NCI-H2227 (cell line): ENCODE results near the gene ZSWIM4.

Experiments
- DNase-seq: peaks from one replicate; lab custom pipeline; 2025; ENCODE audit not compliant: unreplicated experiment; lab: John Stamatoyannopoulos, UW

The ZSWIM4 gene

DNA sequence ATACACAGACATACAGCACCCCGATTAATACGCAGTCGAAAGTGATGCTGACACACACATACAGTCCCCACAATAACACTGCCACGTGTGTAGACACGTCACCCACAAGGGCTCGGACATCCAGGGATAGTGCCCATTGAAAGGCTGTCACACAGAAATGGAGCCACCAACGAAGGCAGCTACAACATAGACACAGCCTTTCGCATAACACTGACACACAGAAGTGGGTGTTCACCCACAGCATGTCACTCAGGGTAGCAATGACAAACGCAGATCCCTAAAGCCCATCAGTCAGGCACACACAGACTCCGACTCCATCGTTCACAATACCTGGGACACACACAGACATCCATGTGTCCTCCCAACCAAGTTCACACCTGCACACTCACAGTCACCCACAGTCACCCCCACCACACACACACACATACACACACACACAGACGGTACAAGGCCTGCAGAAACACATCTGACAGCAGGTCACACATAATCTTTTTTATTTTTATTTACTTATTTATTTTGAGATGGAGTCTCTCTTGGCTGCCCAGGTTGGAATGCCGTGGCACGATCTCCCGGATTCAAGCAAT, 71.3 kb downstream of the ZSWIM4 start:
- DNase-seq = no peak

DNA sequence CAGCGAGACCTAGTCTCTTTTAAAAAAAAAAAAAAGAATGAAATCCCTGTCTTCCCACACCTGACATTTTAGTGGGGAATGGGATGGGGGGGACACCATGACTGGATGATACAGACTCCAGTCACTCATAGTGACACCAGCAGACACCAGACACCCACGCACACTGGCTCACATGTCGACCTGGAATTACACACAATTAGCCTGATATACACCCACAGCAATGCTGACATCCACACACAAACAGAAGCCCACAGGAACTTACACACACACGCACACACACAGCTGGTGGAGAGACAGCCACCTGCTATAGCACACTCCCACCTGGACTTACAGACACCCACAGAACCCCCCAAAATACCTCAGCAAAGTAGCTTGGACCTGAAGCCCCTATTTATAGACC, 73.4 kb downstream of the ZSWIM4 start:
- DNase-seq = no peak

DNA sequence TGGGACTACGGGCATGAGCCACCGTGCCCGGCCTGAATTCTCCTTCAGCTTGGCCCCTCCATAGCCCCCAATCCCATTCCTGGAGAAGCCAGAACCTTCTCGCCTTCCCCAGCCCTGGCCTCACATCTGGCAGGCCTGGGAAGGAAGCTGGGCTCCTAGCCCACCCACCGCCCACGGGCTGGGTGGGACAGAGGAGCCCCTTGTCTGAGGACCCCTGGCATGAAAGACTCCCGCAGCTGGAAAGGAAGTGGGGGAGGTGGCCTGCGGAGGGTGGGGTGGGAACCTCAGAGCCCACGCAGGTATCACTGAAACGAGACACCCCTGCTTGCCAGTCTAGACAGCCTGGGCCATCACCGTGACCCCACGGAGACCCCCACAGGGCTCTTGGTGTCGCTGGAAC, 74.0 kb downstream of the ZSWIM4 start:
- DNase-seq = no peak

DNA sequence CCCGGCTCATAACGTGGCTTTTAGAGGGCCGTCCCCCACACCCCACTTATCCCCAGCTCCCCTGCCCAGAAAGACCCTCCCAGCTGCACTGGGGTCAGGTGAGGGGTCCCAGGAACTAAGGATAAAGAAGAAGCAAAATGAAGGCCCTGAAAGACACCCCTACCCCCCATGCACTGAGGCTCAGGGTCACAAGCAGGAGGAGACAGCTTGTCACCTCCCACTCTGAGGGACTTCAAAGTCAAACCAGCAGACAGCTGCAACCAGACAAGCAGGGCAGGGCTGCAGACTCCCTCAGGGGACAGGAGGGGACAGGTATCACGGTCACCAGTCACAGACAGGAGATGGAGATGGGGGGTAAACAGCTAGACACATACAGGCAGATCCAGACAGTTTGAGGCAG, 75.6 kb downstream of the ZSWIM4 start:
- no peak for DNase-seq

DNA sequence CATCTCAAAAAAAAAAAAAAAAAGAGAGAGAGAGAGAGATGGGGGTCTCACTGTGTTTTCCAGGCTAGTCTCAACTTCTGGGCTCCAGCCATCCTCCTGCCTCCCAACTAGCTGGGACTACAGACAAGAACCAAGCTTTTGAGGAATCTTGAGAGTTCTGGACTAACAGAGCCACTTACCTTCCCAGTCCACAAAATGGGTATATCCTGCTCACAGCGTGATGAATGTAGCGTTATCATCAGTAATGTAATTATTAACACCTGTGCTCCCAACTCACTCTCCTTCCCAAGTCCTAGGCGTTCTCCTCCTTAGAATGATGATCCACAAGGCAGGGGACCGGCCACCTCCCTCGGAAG, 77.1 kb downstream of the ZSWIM4 start:
- no peak for DNase-seq

DNA sequence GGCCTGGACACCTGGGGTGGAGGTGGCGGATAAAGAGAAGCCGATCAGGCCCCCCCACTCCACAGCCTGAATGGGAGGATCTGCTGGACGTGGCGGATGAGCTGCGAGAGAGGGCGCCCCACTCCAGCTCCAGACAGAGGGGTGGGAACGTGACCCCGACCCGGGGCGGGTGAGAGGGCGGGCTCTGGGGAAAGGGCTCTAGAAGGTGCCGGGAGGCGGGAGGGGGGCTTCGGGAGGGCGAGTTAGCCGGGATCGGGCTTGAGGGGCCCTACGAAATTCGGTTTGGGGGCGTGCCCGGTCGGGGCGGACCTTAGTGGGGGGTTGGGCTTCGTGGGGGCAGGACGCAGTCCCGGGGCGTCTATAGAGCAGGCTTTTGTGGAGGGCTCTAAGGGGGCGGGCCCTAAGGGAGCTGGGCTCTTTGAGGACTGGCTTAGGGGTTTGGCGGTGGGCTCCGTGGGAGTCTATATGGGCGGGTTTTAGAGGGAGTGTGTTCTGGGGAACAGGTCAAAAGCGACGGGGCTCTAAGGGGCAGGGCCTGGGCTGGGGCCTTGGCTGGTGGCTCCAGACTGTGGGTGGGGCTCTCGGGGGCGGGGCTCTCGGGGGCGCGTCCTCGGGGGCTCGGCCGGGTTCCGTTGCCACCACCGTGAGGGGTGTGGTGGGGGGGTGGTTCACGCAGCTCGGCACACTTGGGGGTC, 77.6 kb downstream of the ZSWIM4 start:
- no peak for DNase-seq

DNA sequence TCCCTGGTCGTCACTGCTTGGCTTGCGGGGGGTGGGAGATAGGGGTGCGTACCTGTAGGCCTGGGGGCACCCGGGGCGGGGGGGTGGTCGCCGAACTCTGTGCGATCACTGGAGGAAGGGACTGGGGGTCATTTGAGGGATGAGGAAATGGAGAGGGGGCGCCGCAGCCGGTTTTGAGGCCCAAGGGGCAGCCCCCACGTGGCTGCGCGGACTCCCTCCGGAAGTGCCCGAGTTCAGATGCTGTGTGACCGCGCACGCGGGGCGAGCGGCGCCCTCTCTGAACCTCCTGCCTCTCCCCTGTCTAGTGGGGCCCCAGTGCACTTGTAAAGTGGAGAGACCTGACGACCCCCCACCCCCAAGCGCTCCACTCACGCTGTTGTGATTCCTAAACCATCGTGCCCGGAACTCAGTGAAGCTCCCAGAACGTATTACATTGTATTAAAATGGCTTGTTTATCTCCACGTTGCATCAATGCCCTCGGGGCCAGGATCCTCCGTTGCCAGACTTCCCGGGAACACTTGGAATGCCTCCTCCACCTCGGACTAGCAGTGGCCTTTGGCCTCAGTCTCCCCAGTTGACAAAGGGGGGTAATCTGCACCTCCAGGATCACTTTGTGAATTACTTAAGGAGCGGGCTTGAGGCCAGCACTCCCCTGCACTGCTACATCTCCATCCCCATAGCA, 78.7 kb downstream of the ZSWIM4 start:
- no peak for DNase-seq

DNA sequence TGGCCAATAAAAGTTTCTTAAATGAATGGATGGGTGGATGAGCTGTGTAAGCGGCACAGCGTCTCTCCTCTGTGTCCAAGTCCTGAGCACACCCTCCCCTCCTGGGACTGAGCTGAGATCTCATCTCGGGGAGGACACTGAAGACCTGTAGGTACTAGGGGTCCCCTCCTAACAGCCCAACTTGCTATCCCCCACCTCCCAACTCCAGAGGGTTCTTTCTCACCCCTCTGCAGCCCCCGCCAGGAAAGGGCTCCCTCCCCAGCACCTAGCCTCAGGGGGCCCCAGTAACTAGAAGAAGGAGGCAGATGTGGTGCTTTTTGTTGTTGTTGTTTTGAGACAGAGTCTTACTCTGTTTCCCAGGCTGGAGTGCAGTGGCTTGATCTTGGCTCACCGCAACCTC, 80.6 kb downstream of the ZSWIM4 start:
- no peak for DNase-seq

DNA sequence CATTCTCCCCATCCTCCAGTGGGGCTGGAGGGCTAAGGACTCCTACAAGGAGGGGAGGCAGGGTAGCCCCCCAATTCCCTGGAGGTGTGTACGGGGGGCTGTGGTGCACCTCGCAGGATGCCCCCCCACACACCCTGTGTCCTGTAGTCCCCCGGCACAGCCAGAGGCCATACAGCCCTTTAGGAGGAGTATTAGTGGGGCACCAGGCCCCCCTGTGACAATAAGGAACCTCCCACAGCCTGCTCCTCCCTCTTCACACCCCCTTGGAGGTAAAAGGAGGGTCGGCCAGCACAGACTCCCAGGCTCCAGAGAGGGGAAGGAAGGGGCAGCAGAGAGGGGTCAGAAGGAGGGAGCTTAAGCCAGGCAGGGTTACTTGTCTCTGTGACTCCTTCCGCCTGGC, 81.6 kb downstream of the ZSWIM4 start, which contains the start of gene NANOS3:
Gene NANOS3 (plus strand): TSS at position 301 of the 400 bp plus-strand sequence. CDS start 115 bp downstream, outside the sequence.
- no peak for DNase-seq

DNA sequence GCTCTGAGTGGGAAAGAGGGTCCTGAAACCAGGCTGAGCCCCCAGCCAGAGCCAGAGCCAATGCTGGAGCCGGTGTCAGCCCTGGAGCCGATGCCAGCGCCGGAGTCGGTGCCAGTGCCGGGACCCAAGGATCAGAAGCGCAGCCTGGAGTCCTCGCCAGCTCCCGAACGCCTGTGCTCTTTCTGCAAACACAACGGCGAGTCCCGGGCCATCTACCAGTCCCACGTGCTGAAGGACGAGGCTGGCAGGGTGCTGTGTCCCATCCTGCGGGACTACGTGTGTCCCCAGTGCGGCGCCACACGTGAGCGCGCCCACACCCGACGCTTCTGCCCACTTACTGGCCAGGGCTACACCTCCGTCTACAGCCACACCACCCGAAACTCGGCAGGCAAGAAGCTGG, 82.1 kb downstream of the ZSWIM4 start:
- no peak for DNase-seq

DNA sequence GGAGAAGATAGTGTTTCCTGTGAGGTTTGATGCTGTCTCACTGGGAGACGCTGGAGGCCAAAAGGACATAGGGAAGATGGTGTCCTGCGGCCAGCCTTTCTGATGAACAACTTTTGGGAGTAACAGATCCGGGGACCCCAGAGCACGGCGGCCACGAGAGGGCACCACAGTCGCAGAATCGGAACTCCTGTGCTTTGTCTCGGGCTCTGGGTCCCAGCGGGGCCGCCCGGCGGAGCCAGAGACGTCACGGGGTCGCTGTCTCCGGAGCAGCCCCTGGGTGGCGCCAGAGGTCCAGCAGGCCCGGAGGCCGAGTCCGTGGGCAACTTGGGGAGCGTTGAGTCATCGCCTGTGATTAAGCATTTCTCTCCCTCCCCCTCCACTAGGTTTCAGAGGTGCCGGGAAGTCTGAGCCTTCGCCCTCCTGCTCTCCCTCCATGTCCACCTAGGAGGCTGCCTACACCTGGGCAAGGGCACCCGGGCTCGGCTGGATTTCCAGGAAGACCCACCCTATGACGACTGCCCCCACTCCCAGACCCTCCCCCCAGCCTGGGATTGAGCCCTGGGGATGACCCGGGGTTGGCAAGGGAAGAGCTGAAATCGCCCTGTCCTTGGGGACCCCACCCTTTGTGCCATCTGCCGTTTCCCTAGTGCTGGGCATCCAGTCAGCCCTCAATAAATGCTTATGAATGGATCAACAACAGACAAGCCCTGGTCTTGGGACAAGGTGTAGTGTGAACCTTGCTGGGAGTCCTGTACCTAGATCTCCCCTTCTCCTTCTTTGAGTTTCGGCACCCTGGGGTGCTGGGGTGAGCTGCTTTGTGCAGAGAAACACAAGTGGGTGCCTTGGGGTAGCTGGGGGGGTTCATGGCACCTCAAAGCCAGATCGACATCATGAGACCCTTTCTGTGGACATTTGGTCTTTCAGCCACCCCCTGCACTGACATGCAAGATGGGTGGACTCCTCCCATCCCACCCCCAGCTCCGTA, 85.1 kb downstream of the ZSWIM4 start:
- DNase-seq = peak; percentile 91

DNA sequence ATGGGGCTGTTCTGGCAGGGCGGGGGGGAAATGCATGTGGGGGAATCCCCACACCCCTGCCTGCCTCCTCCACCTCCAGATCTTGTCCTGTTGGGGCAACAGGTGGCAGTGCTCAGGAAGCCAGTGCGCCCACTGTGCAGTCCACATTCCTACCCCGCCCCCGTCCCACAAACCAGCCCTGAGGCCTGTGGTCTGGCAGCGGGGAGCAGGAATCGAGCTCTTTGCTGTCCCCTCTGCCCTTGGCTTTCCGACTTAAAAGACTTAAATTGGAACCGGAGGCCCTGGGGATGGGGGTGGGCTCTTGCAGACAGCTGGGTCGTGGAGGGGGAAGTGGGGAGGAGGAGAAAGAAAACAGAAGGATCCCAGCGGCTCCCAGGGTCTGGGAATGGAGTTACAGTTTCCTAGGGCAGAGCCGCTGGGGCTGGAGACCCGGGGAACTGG, 86.0 kb downstream of the ZSWIM4 start:
- no peak for DNase-seq
